Gastroesophageal sphincter (tissue), 3 donors: ENCODE data around the gene FOXK2.

ENCODE experiments used
- POLR2AphosphoS5 ChIP-seq: sonication (generic); formaldehyde crosslinking; IDR thresholded peaks from one replicate; pipeline ENCODE4 v1.6.1; 2017; ENCODE audit warnings: antibody characterized with exemption
- TF ChIP-seq, protein P1 (sequence below), 4 experiments: fragments of 200-600 bp in 2 of 4; fragments of 450-650 bp in 2 of 4; sonication (generic) in 1 of 4; IDR thresholded peaks; one replicate each; pipeline ENCODE4 v1.5.1; 2017 to 2019; ENCODE audit warnings: antibody characterized with exemption in 4 of 4, mild to moderate bottlenecking in 2 of 4, moderate library complexity in 2 of 4

DNA sequence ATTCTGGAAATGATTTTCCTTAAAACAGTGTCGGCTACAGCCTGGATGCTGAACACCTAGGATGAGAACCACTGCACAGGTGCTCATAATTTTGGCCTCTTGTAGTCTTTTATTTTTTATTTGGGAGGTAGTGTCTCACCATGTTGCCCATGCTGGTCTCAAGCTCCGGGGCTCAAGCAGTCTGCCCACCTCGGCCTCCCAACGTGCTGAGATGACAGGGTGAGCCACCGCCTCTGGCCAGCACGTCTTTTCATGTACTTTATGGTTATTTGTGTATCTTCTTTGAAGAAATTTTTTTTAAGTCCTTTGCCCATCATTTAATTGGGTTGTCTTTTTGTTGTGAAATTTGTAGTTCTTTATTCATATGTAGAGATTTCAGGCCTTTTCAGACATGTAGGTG lies 70.7 kb downstream of the FOXK2 start:
- TF ChIP-seq, protein P1, sequence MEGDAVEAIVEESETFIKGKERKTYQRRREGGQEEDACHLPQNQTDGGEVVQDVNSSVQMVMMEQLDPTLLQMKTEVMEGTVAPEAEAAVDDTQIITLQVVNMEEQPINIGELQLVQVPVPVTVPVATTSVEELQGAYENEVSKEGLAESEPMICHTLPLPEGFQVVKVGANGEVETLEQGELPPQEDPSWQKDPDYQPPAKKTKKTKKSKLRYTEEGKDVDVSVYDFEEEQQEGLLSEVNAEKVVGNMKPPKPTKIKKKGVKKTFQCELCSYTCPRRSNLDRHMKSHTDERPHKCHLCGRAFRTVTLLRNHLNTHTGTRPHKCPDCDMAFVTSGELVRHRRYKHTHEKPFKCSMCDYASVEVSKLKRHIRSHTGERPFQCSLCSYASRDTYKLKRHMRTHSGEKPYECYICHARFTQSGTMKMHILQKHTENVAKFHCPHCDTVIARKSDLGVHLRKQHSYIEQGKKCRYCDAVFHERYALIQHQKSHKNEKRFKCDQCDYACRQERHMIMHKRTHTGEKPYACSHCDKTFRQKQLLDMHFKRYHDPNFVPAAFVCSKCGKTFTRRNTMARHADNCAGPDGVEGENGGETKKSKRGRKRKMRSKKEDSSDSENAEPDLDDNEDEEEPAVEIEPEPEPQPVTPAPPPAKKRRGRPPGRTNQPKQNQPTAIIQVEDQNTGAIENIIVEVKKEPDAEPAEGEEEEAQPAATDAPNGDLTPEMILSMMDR (IDR thresholded peaks at IDR 0.05): no peak
- TF ChIP-seq POLR2AphosphoS5: no peak
